GM23338 (cell line): ENCODE data around the gene MAPRE3. TPM values are rescaled to one million over a fixed set of nuclear protein-coding genes. Genes with fewer than 3 reads are reported as not detected.

ENCODE experiments used
- ATAC-seq: fragments of 200-7000 bp; cut with Tn5 transposase; 3 replicates; pipeline ENCODE4 v1.9.1; 2020
- DNase-seq: peaks from one replicate; pipeline ENCODE4 v3.0.0-alpha.2; 2015; ENCODE audit warnings: low spot score
- H2AFZ ChIP-seq: fragments of 200-600 bp; sonication (generic); 2 replicates; pipeline ENCODE4 v1.8.0; 2016; ENCODE audit warnings: antibody characterized with exemption, mild to moderate bottlenecking, moderate library complexity
- H3F3A ChIP-seq: fragments of 200-600 bp; sonication (generic); replicated peaks from 2 replicates; pipeline ENCODE4 v1.8.0; 2017; ENCODE audit warnings: antibody characterized with exemption, mixed run types, low read depth
- H3K27ac ChIP-seq: fragments of 200-600 bp; sonication (generic); 2 replicates; pipeline ENCODE4 v1.6.1; 2016; ENCODE audit warnings: low read depth
- H3K27me3 ChIP-seq: fragments of 200-600 bp; sonication (generic); 2 replicates; pipeline ENCODE4 v1.8.0; 2016; ENCODE audit warnings: mild to moderate bottlenecking, mixed run types, moderate library complexity; ENCODE audit not compliant: insufficient read depth
- H3K36me3 ChIP-seq: fragments of 200-600 bp; sonication (generic); 2 replicates; pipeline ENCODE4 v1.8.0; 2016; ENCODE audit warnings: mild to moderate bottlenecking; ENCODE audit not compliant: insufficient read depth
- H3K4me1 ChIP-seq: fragments of 200-600 bp; sonication (generic); 2 replicates; pipeline ENCODE4 v1.8.0; 2016; ENCODE audit warnings: mild to moderate bottlenecking, moderate library complexity; ENCODE audit not compliant: insufficient read depth
- H3K4me2 ChIP-seq: fragments of 200-600 bp; sonication (generic); 2 replicates; pipeline ENCODE4 v1.7.1; 2017; ENCODE audit warnings: mixed run types
- H3K4me3 ChIP-seq: fragments of 200-600 bp; sonication (generic); 2 replicates; pipeline ENCODE4 v1.6.1; 2016; ENCODE audit warnings: mixed run types
- H3K79me2 ChIP-seq: fragments of 200-600 bp; sonication (generic); replicated peaks from 2 replicates; pipeline ENCODE4 v1.8.0; 2017; ENCODE audit warnings: mild to moderate bottlenecking; ENCODE audit not compliant: insufficient read depth
- H3K9me2 ChIP-seq: fragments of 200-600 bp; sonication (generic); 2 replicates; pipeline ENCODE4 v1.8.0; 2017; ENCODE audit not compliant: insufficient read depth
- H4K20me1 ChIP-seq: fragments of 200-600 bp; sonication (generic); replicated peaks from 2 replicates; pipeline ENCODE4 v1.8.0; 2017; ENCODE audit warnings: mild to moderate bottlenecking; ENCODE audit not compliant: insufficient read depth
- H3K27ac Mint-ChIP-seq: 2 replicates; pipeline ENCODE4 v1.8.0; 2020; ENCODE audit warnings: inconsistent platforms, mild to moderate bottlenecking, moderate library complexity, mixed read lengths
- H3K27me3 Mint-ChIP-seq: 3 replicates; pipeline ENCODE4 v1.8.0; 2022; ENCODE audit warnings: low read depth, mild to moderate bottlenecking, moderate library complexity, mixed read lengths, inconsistent platforms; ENCODE audit not compliant: insufficient read depth, poor library complexity
- H3K36me3 Mint-ChIP-seq: 3 replicates; pipeline ENCODE4 v1.8.0; 2021; ENCODE audit warnings: low read depth, mild to moderate bottlenecking, inconsistent platforms, moderate library complexity, mixed read lengths
- H3K4me1 Mint-ChIP-seq: 3 replicates; pipeline ENCODE4 v1.8.0; 2020; ENCODE audit warnings: mild to moderate bottlenecking, inconsistent platforms, mixed read lengths
- H3K4me3 Mint-ChIP-seq: 3 replicates; pipeline ENCODE4 v1.8.0; 2021; ENCODE audit warnings: moderate library complexity, mild to moderate bottlenecking, inconsistent platforms, mixed read lengths
- H3K9me3 Mint-ChIP-seq: 3 replicates; pipeline ENCODE4 v1.8.0; 2020; ENCODE audit warnings: moderate library complexity, mild to moderate bottlenecking, inconsistent platforms, mixed read lengths
- CREB1 ChIP-seq: fragments of 250-450 bp; sonication (Bioruptor Pico); IDR thresholded peaks from 2 replicates; pipeline ENCODE4 v1.5.0; 2020; ENCODE audit warnings: low read depth, mild to moderate bottlenecking, moderate library complexity
- CTCF ChIP-seq, 2 experiments: fragments of 200-600 bp in 1 of 2; sonication (generic) in 1 of 2; conservative IDR thresholded peaks; 2 replicates each; pipeline versions ENCODE4 v1.5.1 to v1.6.1; 2016 to 2017; ENCODE audit warnings: antibody characterized with exemption in 2 of 2, low read depth in 2 of 2, mild to moderate bottlenecking in 2 of 2, moderate library complexity in 1 of 2
- ETS1 ChIP-seq: IDR thresholded peaks from 2 replicates; pipeline ENCODE4 v1.6.1; 2016; ENCODE audit warnings: antibody characterized with exemption
- EZH2 ChIP-seq: fragments of 200-600 bp; sonication (generic); IDR thresholded peaks from one replicate; pipeline ENCODE4 v1.8.0; 2017; ENCODE audit warnings: antibody characterized with exemption, mild to moderate bottlenecking, low read depth; ENCODE audit not compliant: unreplicated experiment
- EZH2phosphoT487 ChIP-seq: fragments of 200-600 bp; sonication (generic); IDR thresholded peaks from one replicate; pipeline ENCODE4 v1.8.1; 2018; ENCODE audit warnings: antibody characterized with exemption; ENCODE audit not compliant: unreplicated experiment
- JUNB ChIP-seq: IDR thresholded peaks from one replicate; pipeline ENCODE4 v1.6.1; 2016; ENCODE audit warnings: antibody characterized with exemption; ENCODE audit not compliant: unreplicated experiment
- NANOG ChIP-seq: IDR thresholded peaks from 2 replicates; pipeline ENCODE4 v1.6.1; 2016; ENCODE audit warnings: antibody characterized with exemption, borderline replicate concordance
- POLR2AphosphoS5 ChIP-seq: IDR thresholded peaks from 2 replicates; pipeline ENCODE4 v1.6.1; 2016; ENCODE audit warnings: antibody characterized with exemption, low read depth
- REST ChIP-seq: IDR thresholded peaks from one replicate; pipeline ENCODE4 v1.6.1; 2018; ENCODE audit warnings: antibody characterized with exemption; ENCODE audit not compliant: unreplicated experiment
- STAT1 ChIP-seq: IDR thresholded peaks from one replicate; pipeline ENCODE4 v1.6.1; 2016; ENCODE audit warnings: antibody characterized with exemption; ENCODE audit not compliant: unreplicated experiment
- ZNF114 ChIP-seq: fragments of 250-450 bp; sonication (Bioruptor Pico); IDR thresholded peaks from 2 replicates; pipeline ENCODE4 v1.5.0; 2020; ENCODE audit warnings: mild to moderate bottlenecking, moderate library complexity
- ZNF331 ChIP-seq: fragments of 250-450 bp; sonication (Bioruptor Pico); IDR thresholded peaks from 2 replicates; pipeline ENCODE4 v1.5.0; 2020; ENCODE audit warnings: low read depth, mild to moderate bottlenecking, moderate library complexity
- ZNF462 ChIP-seq: fragments of 250-450 bp; sonication (Bioruptor Pico); IDR thresholded peaks from 2 replicates; pipeline ENCODE4 v1.5.0; 2020; ENCODE audit warnings: mild to moderate bottlenecking, moderate library complexity
- polyA plus RNA-seq: library from polyadenylated mRNA; unstranded; fragments of >200 nt; fragmentation: Nextera tagmentation; extraction: Ambion mirVana; gene quantifications from 2 replicates; pipeline ENCODE4 v1.2.1, GENCODE V29; 2016
- total RNA-seq: library from RNA; depleted of rRNA; stranded (reverse); fragments of >200 nt; shearing (Covaris generic); gene quantifications from 2 replicates; pipeline ENCODE4 v1.2.3, GENCODE V29; 2014

MAPRE3 gene
- total and polyA plus RNA-seq, 2 experiments from 2014 or later = 3.3 to 4.5 TPM

GRCh38 chr2:26976237-26976636 lies 5.8 kb downstream of the MAPRE3 start:
- no peak overlapping the region for H3K4me3 ChIP-seq
- H3K4me3 Mint-ChIP-seq = no peak overlapping the region
- H3K4me1 Mint-ChIP-seq = peaks cover 32% of the 10 kb centered on the region
- 0 out of 2 replicates have a peak, but pooled peaks cover 9% of the 10 kb centered on the region for H3F3A ChIP-seq
- no peak overlapping the region for H3K27ac Mint-ChIP-seq
- H3K79me2 ChIP-seq = no peaks in the 10 kb centered on the region
- no peaks in the 10 kb centered on the region for H3K9me2 ChIP-seq
- no peak overlapping the region for H3K4me2 ChIP-seq
- no peaks in the 10 kb centered on the region for H3K36me3 ChIP-seq
- H3K36me3 Mint-ChIP-seq = no peaks in the 10 kb centered on the region
- no peak overlapping the region for H2AFZ ChIP-seq
- ATAC-seq = no peak
- H3K27me3 ChIP-seq = peaks cover 15% of the 10 kb centered on the region
- H3K4me1 ChIP-seq = peaks cover 13% of the 10 kb centered on the region; the same call in 1 of the 2 replicates
- peaks cover 6% of the 10 kb centered on the region for H3K27me3 Mint-ChIP-seq
- DNase-seq = no peak
- H4K20me1 ChIP-seq = no peaks in the 10 kb centered on the region
- no peaks in the 10 kb centered on the region; the same call in 2 of the 3 replicates for H3K9me3 Mint-ChIP-seq
- no peak overlapping the region for H3K27ac ChIP-seq
- no peak for TF ChIP-seq NANOG
- TF ChIP-seq JUNB = no peak
- no peak for TF ChIP-seq EZH2phosphoT487
- TF ChIP-seq REST = no peak
- TF ChIP-seq EZH2 = no peak
- TF ChIP-seq ETS1 = no peak
- TF ChIP-seq POLR2AphosphoS5 = no peak
- TF ChIP-seq ZNF114 (CRISPR knock-in tag) = no peak
- no peak for TF ChIP-seq CTCF (conservative IDR thresholded peaks at IDR 0.05; ENCODE audit: low read depth in 2 of 2)
- TF ChIP-seq CREB1 (CRISPR knock-in tag) = no peak
- no peak for TF ChIP-seq ZNF331 (CRISPR knock-in tag)
- TF ChIP-seq ZNF462 (CRISPR knock-in tag) = no peak
- no peak for TF ChIP-seq STAT1
